HCT116 (cell line): ENCODE measurements around the gene HBG2. TPM values are rescaled to one million over a fixed set of nuclear protein-coding genes. Genes with fewer than 3 reads are reported as not detected.

Source experiments
- ATAC-seq: fragments of 200-7000 bp; cut with Tn5 transposase; 2 replicates; pipeline ENCODE4 v1.9.1; 2020; ENCODE audit warnings: mild to moderate bottlenecking, moderate library complexity
- BruUV-seq: library from RNA; stranded (reverse); fragments of 400-500 nt; replicated peaks from 2 replicates; lab custom pipeline; 2021; lab: Mats Ljungman, UMichigan
- CTCF ChIA-PET: fragments of 300-600 bp; sonication (Branson Sonifier 250); formaldehyde crosslinking; loops from one replicate; lab custom pipeline; 2021; ENCODE audit warnings: antibody characterized with exemption; lab: Charles Lee
- POLR2A ChIA-PET: fragments of 300-600, 350-600 bp; sonication (Branson Sonifier 250); formaldehyde crosslinking; loops from one replicate; lab custom pipeline; 2021; ENCODE audit warnings: antibody characterized with exemption; lab: Charles Lee
- RAD21 ChIA-PET, 2 experiments: fragments of 300-600 bp; sonication (Branson Sonifier 250); formaldehyde crosslinking; loops; one replicate each; lab custom pipeline; 2023; ENCODE audit warnings: low total read pairs in 2 of 2; ENCODE audit not compliant: uncharacterized antibody in 2 of 2, unreplicated experiment in 2 of 2, low non-redundant PET in 1 of 2; lab: Charles Lee
- DNase-seq: peaks from one replicate; pipeline ENCODE4 v3.0.0-alpha.2; 2010; ENCODE audit warnings: low read depth, low spot score
- H2AFZ ChIP-seq: fragments of 200-600 bp; shearing (Covaris generic), sonication (generic); 2 replicates; pipeline ENCODE4 v1.6.1; 2017; ENCODE audit warnings: low read depth, mixed run types, mixed read lengths, antibody characterized with exemption, low read length; ENCODE audit not compliant: poor library complexity, severe bottlenecking
- H3K27ac ChIP-seq: 2 replicates; pipeline ENCODE4 v1.5.1; 2012; ENCODE audit warnings: low read depth, low read length
- H3K27me3 ChIP-seq: fragments of 200-600 bp; sonication (generic); 2 replicates; pipeline ENCODE4 v1.6.1; 2016; ENCODE audit warnings: mixed run types, low read length, mixed read lengths; ENCODE audit not compliant: insufficient read depth
- H3K36me3 ChIP-seq, 2 experiments: fragments of 200-500 bp in 1 of 2; fragments of 200-600 bp in 1 of 2; sonication (Bioruptor generic) in 1 of 2; sonication (generic) in 1 of 2; 2 replicates each; pipeline versions ENCODE4 v1.5.1 to v1.6.1; 2014 to 2016; ENCODE audit warnings: low read length in 2 of 2, inconsistent platforms in 1 of 2, mixed read lengths in 1 of 2, mixed run types in 1 of 2; ENCODE audit not compliant: insufficient read depth in 2 of 2, control insufficient read depth in 1 of 2
- H3K4me1 ChIP-seq, 2 experiments: fragments of 200-600 bp in 1 of 2; sonication (generic) in 1 of 2; 2 replicates each; pipeline versions ENCODE4 v1.5.1 to v1.6.1; 2012 to 2017; ENCODE audit warnings: low read length in 2 of 2, inconsistent platforms in 1 of 2, mild to moderate bottlenecking in 1 of 2, mixed read lengths in 1 of 2, mixed run types in 1 of 2, moderate library complexity in 1 of 2; ENCODE audit not compliant: insufficient read depth in 2 of 2, control insufficient read depth in 1 of 2
- H3K4me2 ChIP-seq: fragments of 200-600 bp; sonication (generic); 2 replicates; pipeline ENCODE4 v1.6.1; 2017; ENCODE audit warnings: mixed run types, low read length, mixed read lengths
- H3K4me3 ChIP-seq, 2 experiments: fragments of 200-600 bp in 1 of 2; sonication (generic) in 1 of 2; replicated peaks in 1 of 2; 2 replicates each; pipeline ENCODE4 v1.5.1; 2011 to 2016; ENCODE audit warnings: low read length in 2 of 2, control low read depth in 1 of 2, low read depth in 1 of 2, mild to moderate bottlenecking in 1 of 2, mixed read lengths in 1 of 2, mixed run types in 1 of 2
- H3K79me2 ChIP-seq: fragments of 200-600 bp; sonication (generic); 2 replicates; pipeline ENCODE4 v1.6.1; 2017; ENCODE audit warnings: mild to moderate bottlenecking, mixed run types, low read length, moderate library complexity, mixed read lengths; ENCODE audit not compliant: insufficient read depth
- H3K9ac ChIP-seq: fragments of 200-600 bp; sonication (generic); 2 replicates; pipeline ENCODE4 v1.6.1; 2016; ENCODE audit warnings: low read length, mixed read lengths
- H3K9me2 ChIP-seq: fragments of 200-600 bp; sonication (generic), shearing (Covaris generic); 2 replicates; pipeline ENCODE4 v1.6.1; 2017; ENCODE audit warnings: mixed run types, mild to moderate bottlenecking, moderate library complexity; ENCODE audit not compliant: insufficient read depth
- H3K9me3 ChIP-seq, 2 experiments: fragments of 200-500 bp in 1 of 2; fragments of 200-600 bp in 1 of 2; sonication (Bioruptor generic) in 1 of 2; sonication (generic) in 1 of 2; 2 replicates each; pipeline ENCODE4 v1.6.1; 2014 to 2017; ENCODE audit warnings: low read length in 2 of 2, mixed read lengths in 2 of 2, inconsistent platforms in 1 of 2, low read depth in 1 of 2, mild to moderate bottlenecking in 1 of 2, mixed run types in 1 of 2, moderate library complexity in 1 of 2; ENCODE audit not compliant: control insufficient read depth in 1 of 2, insufficient read depth in 1 of 2
- H4K20me1 ChIP-seq: fragments of 200-600 bp; sonication (generic), shearing (Covaris generic); 2 replicates; pipeline ENCODE4 v1.6.1; 2017; ENCODE audit warnings: mixed run types, mild to moderate bottlenecking, moderate library complexity; ENCODE audit not compliant: insufficient read depth
- ATF3 ChIP-seq: IDR thresholded peaks from 2 replicates; pipeline ENCODE4 v1.6.1; 2012
- CBX3 ChIP-seq: IDR thresholded peaks from 2 replicates; pipeline ENCODE4 v1.6.1; 2012; ENCODE audit warnings: low read depth
- EGR1 ChIP-seq: IDR thresholded peaks from 2 replicates; pipeline ENCODE4 v1.6.1; 2012; ENCODE audit warnings: low read depth
- EZH2 ChIP-seq: fragments of 200-600 bp; sonication (generic); IDR thresholded peaks from 2 replicates; pipeline ENCODE4 v1.6.1; 2017; ENCODE audit warnings: antibody characterized with exemption, mixed run types
- EZH2phosphoT487 ChIP-seq: fragments of 200-600 bp; IDR thresholded peaks from 2 replicates; pipeline ENCODE4 v1.6.1; 2018; ENCODE audit warnings: antibody characterized with exemption, borderline replicate concordance
- JUND ChIP-seq: IDR thresholded peaks from 2 replicates; pipeline ENCODE4 v1.6.1; 2012
- POLR2A ChIP-seq: IDR thresholded peaks from 2 replicates; pipeline ENCODE4 v1.7.0; 2011; ENCODE audit warnings: borderline replicate concordance; ENCODE audit not compliant: insufficient read depth, insufficient read length; ENCODE audit errors: extremely low read depth
- POLR2AphosphoS5 ChIP-seq: IDR thresholded peaks from 2 replicates; pipeline ENCODE4 v1.6.1; 2011; ENCODE audit warnings: mild to moderate bottlenecking, low read depth, low read length, moderate library complexity
- REST ChIP-seq: IDR thresholded peaks from 2 replicates; pipeline ENCODE4 v1.6.1; 2012; ENCODE audit warnings: low read depth
- SIN3A ChIP-seq: IDR thresholded peaks from 2 replicates; pipeline ENCODE4 v1.6.1; 2012; ENCODE audit warnings: low read depth
- SRF ChIP-seq: IDR thresholded peaks from 2 replicates; pipeline ENCODE4 v1.6.1; 2012; ENCODE audit warnings: low read depth
- TCF7L2 ChIP-seq: IDR thresholded peaks from 2 replicates; pipeline ENCODE4 v1.7.0; 2011; ENCODE audit warnings: borderline replicate concordance, inconsistent platforms; ENCODE audit not compliant: insufficient read depth, insufficient read length; ENCODE audit errors: extremely low read depth
- ZFX ChIP-seq: fragments of 450-650 bp; IDR thresholded peaks from 2 replicates; pipeline ENCODE4 v1.6.1; 2017
- ZNF274 ChIP-seq: fragments of 200-500 bp; sonication (Bioruptor generic); IDR thresholded peaks from 2 replicates; pipeline ENCODE4 v1.6.1; 2014; ENCODE audit warnings: mild to moderate bottlenecking, low read depth, low read length, inconsistent platforms
- intact Hi-C: fragments of 100-400 bp; cut with micrococcal nuclease; formaldehyde crosslinking; loops from 2 replicates; pipeline ENCODE4 v1.10.0; 2022
- total RNA-seq: library from RNA; stranded (reverse); gene quantifications from one replicate; pipeline ENCODE4 v1.2.1, GENCODE V29; 2021; ENCODE audit not compliant: unreplicated experiment
- TF ChIP-seq, protein P1 (sequence below): IDR thresholded peaks from 2 replicates; pipeline ENCODE4 v1.6.1; 2012

Gene HBG2
- total RNA-seq, 1 experiment from 2014 or later = 48.1 TPM

DNA sequence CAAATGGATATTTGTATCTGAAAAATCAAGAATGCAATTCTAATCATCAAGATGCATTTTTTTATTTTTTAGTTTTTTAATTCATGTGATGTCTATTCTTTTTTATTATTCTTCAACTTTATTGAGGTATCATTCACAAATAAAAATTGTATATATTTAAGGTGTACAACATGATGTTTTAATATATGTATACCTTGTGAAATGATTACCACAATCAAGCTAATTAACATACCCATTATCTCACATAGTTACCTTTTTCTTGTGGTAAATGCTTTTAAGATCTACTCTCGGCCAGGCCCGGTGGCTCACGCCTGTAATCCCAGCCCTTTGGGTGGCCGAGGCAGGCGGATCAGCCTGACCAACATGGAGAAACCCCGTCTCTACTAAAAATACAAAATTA, 31.4 kb downstream of the HBG2 start (continued):
- no peak for TF ChIP-seq EZH2phosphoT487
- no peak for TF ChIP-seq JUND
- no peak for TF ChIP-seq POLR2AphosphoS5
- TF ChIP-seq EGR1 = no peak
- TF ChIP-seq ZFX = no peak
- no peak for TF ChIP-seq REST
- no peak for TF ChIP-seq EZH2
- TF ChIP-seq POLR2A = no peak
- TF ChIP-seq, all 23 proteins: peak for 0

DNA sequence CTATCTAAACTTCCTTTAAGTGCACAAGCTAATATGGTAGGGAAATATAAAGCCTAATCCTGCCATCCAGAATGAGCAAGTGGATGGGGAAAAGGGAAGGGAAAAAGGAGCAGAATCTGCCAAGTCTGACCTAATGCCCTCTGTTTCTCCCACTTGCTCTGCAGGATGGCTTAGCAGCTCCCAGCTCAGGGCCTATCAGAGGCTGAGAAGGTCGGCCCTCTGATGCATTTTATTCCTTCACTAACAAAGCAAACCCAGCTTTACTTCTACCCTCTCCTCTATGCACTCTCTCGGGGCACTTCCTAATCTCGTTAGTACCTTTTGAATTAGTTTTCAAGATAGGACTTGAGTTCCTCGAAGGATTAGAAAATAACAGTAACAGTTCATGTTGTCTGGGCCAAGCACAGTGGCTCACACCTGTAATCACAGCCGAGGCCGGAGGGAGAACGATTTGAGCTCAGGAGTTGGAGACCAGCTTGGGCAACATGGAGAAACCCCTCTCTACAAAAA, 44.1 kb downstream of the HBG2 start:
- no peak overlapping the region for H3K9ac ChIP-seq

More for the DNA sequence above, 44.1 kb downstream of the HBG2 start:
- Histone ChIP-seq H4K20me1 (no peaks in the 10 kb centered on the region), H3K4me1 (no peaks in the 10 kb centered on the region), H3K36me3 (no peaks in the 10 kb centered on the region), H3K9me3 (no peaks in the 10 kb centered on the region), H3K79me2 (no peaks in the 10 kb centered on the region), H3K9me2 (no peaks in the 10 kb centered on the region)
- no TSS peak for BruUV-seq
- CTCF ChIA-PET = no interaction called here
- intact Hi-C loops = no loop called here
- ATAC-seq = no peak
- POLR2A ChIA-PET = no interaction called here
- TF ChIP-seq EGR1 (no peak), EZH2phosphoT487 (no peak), ZFX (no peak), ZNF274 (no peak), SRF (no peak), REST (no peak), SIN3A (no peak), CBX3 (no peak), TCF7L2 (no peak), ATF3 (no peak), JUND (no peak)
- TF ChIP-seq, protein P1, sequence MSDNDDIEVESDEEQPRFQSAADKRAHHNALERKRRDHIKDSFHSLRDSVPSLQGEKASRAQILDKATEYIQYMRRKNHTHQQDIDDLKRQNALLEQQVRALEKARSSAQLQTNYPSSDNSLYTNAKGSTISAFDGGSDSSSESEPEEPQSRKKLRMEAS = no peak
- TF ChIP-seq, all 23 proteins: peak for 0
- Histone ChIP-seq H3K27me3 (no peaks in the 10 kb centered on the region), H3K4me2 (no peak overlapping the region), H3K4me3 (no peak overlapping the region), H2AFZ (peak overlapping the region; percentile 48), H3K27ac (no peak overlapping the region)
- no peak for DNase-seq
- RAD21 ChIA-PET = no interaction called here
